Measurements from ENCODE around the gene MAD2L1. TPM values are rescaled to one million over a fixed set of nuclear protein-coding genes. Genes with fewer than 3 reads are reported as not detected.

Gene MAD2L1
- total and polyA plus RNA-seq, 2 of the 4 experiments (the other 2 are of a cell fraction), result 13.6 to 15.2 TPM

DNA sequence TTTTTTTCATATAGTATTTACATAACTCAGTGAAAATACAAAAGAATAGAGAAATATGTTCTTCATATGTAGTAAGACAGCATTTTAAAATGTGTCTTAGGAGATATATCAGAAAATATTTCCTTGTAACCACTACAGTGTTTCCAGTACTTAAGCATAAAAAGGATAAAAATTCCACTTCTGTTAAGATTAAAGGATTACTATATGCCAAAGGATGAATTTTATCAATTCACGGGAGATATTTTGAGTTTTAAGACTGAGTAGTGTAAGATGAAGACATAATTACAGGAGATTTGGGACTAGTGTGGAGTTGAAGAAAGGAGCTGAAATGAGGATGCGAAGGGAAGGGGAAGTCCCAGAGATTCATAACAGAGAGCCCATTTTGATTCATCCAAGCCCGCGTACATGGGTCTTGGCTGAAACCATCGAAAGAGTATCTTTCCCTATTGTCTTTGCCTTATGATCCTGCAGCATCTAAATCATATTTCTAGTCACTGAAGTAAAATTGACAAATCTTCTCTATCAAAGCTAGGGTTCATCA is 58.7 kb downstream of the MAD2L1 start:
- in situ Hi-C loops (cut with MboI; ENCODE audit: low sequenced_read_pairs), result no loop called here
- Histone ChIP-seq H3K4me2 (ENCODE audit: low read depth, low read length) (no peak overlapping the region), H3K56ac (ENCODE audit: extremely low read depth, insufficient read depth, low read length) (no peak overlapping the region)

More for the DNA sequence above, 58.7 kb downstream of the MAD2L1 start:
- dilution Hi-C loops (cut with HindIII; ENCODE audit: low sequenced_read_pairs, unreplicated experiment), result no loop called here
- H4K20me1 ChIP-seq (ENCODE audit: insufficient read depth, low read length), result no peaks in the 10 kb centered on the region
- no peak overlapping the region for H2BK15ac ChIP-seq (ENCODE audit: low read depth, low read length)
- no peak overlapping the region for H2BK120ac ChIP-seq (ENCODE audit: low read depth, low read length)
- H2BK20ac ChIP-seq (ENCODE audit: low read depth, low read length), result peak overlapping the region; percentile 34; the same call in 1 of the 2 replicates
- ChIA-PET POLR2A (ENCODE audit: unreplicated experiment) (no interaction called here), CTCF (interaction anchor here (0.6 kb wide), 1 partner anchor 323 kb away, joined by 3 read pairs; no protein-coding TSS in a partner anchor)
- H3K4me3 ChIP-seq (ENCODE audit: insufficient read depth, low read depth, low read length), result no peak overlapping the region
- TF ChIP-seq FOS (IDR thresholded peaks at IDR 0.05; ENCODE audit: low read depth, low read length) (no peak), CHD1 (IDR thresholded peaks at IDR 0.05; ENCODE audit: low read depth, low read length) (no peak), USF2 (IDR thresholded peaks at IDR 0.05; ENCODE audit: low read depth, low read length) (no peak), RAD21 (IDR thresholded peaks at IDR 0.05; ENCODE audit: low read length) (no peak), SMC3 (IDR thresholded peaks at IDR 0.05; ENCODE audit: low read depth, low read length) (no peak), CEBPB (IDR thresholded peaks at IDR 0.05; ENCODE audit: low read depth, low read length) (no peak), CTCF (conservative IDR thresholded peaks at IDR 0.05; ENCODE audit: low read depth, low read length) (no peak), RFX5 (IDR thresholded peaks at IDR 0.05; ENCODE audit: low read depth, low read length) (no peak), NFE2L2 (IDR thresholded peaks at IDR 0.05; ENCODE audit: low read depth, low read length) (no peak), MAZ (IDR thresholded peaks at IDR 0.05; ENCODE audit: borderline replicate concordance, low read depth, low read length) (no peak), MAFK (IDR thresholded peaks at IDR 0.05; ENCODE audit: low read depth, low read length) (no peak), RCOR1 (IDR thresholded peaks at IDR 0.05; ENCODE audit: insufficient replicate concordance, low read length) (no peak), BHLHE40 (IDR thresholded peaks at IDR 0.05; ENCODE audit: low read depth, low read length) (no peak), ELK1 (IDR thresholded peaks at IDR 0.05; ENCODE audit: borderline replicate concordance, low read depth, low read length) (no peak), POLR2A (IDR thresholded peaks at IDR 0.05; ENCODE audit: low read depth, low read length) (no peak), MXI1 (IDR thresholded peaks at IDR 0.05; ENCODE audit: borderline replicate concordance, low read depth, low read length) (no peak)
- H2BK5ac ChIP-seq (ENCODE audit: low read depth, low read length, poor library complexity, severe bottlenecking), result peak overlapping the region; percentile 39
- no peaks in the 10 kb centered on the region for H3K79me1 ChIP-seq (ENCODE audit: low read depth in 1 of 2, low read length in 2 of 2)
- H3K9me1 ChIP-seq (ENCODE audit: insufficient read depth, low read length), result peaks cover 7% of the 10 kb centered on the region
- no peak for DNase-seq
- WGBS, 2 experiments (ENCODE audit: extremely low coverage in 2 of 2, insufficient read length in 1 of 2), result no CpG with 5 or more reads among the region's 5 CpGs
- H3K9ac ChIP-seq (ENCODE audit: low read depth, low read length), result no peak overlapping the region
- no peak for ATAC-seq (ENCODE audit: low read depth)
- no peaks in the 10 kb centered on the region for H3K9me3 ChIP-seq (ENCODE audit: control insufficient read depth, insufficient read depth, low read length)
- H3K23ac ChIP-seq (ENCODE audit: low read depth, low read length), result no peak overlapping the region
- peaks cover 10% of the 10 kb centered on the region for H3K4me1 ChIP-seq (ENCODE audit: control insufficient read depth, insufficient read depth, low read length)
- H4K8ac ChIP-seq (ENCODE audit: low read depth in 2 of 2, low read length in 2 of 2), result peak overlapping the region in 1 of 2 experiments; percentile 35; a peak in 2 of 4 replicates
- no peak overlapping the region; the same call in 1 of the 2 replicates for H3K27ac ChIP-seq (ENCODE audit: insufficient read depth, low read length)
- no peak overlapping the region for H2AFZ ChIP-seq (replicated peaks; ENCODE audit: low read length, poor library complexity)
- no peak overlapping the region for H3K14ac ChIP-seq (replicated peaks; ENCODE audit: low read depth, low read length)
- no peaks in the 10 kb centered on the region for H3K36me3 ChIP-seq (ENCODE audit: control insufficient read depth, insufficient read depth, low read length)
- H4K91ac ChIP-seq (ENCODE audit: insufficient read depth, low read depth, low read length), result no peak overlapping the region
- no peaks in the 10 kb centered on the region for H3K27me3 ChIP-seq (ENCODE audit: control insufficient read depth, insufficient read depth, low read length)
- H3K4ac ChIP-seq (ENCODE audit: low read depth, low read length), result no peak overlapping the region
- intact Hi-C loops (cut with micrococcal nuclease), result no loop called here
- BruUV-seq (replicated peaks), result no TSS peak
- peak overlapping the region; percentile 43 for H3K18ac ChIP-seq (ENCODE audit: low read depth, low read length)
- H4K5ac ChIP-seq (ENCODE audit: low read depth, low read length), result 0 out of 2 replicates have a peak overlapping the region, but pooled peaks have one; percentile 5
- 0 out of 2 replicates have a peak overlapping the region, but pooled peaks have one; percentile 29 for H2AK5ac ChIP-seq (ENCODE audit: low read depth, low read length)
- no peak overlapping the region for H2AK9ac ChIP-seq (replicated peaks; ENCODE audit: low read depth, low read length, poor library complexity)

Measured in IMR-90 (cell line).